ENCODE measurements around the gene PAM. TPM values are rescaled to one million over a fixed set of nuclear protein-coding genes. Genes with fewer than 3 reads are reported as not detected.

The PAM gene
- total RNA-seq, 1 donor from 2014 or later, result 200 TPM

DNA sequence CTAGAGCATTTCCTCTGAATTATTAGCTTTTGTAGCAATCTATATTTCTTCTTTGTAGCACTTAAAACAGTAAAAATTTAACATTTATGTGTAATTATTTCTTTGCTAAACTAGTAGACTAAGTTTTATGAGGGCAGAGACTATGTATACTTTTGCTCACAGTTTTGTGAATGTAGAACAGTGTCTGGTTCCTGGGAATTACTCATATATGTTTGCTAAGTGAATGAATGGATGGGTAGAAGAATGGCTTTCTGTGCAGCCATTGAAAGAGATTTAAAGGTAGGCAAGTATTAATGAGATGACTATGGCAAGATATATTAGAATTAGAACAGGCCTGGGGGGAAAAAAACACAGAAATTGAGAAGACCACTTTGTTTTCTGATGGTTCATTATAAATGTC is 140.1 kb downstream of the PAM start:
- no peak overlapping the region for H3K4me3 ChIP-seq (ENCODE audit: low read depth, low read length)
- no peak for DNase-seq (ENCODE audit: low read depth)
- TF ChIP-seq, protein P1, sequence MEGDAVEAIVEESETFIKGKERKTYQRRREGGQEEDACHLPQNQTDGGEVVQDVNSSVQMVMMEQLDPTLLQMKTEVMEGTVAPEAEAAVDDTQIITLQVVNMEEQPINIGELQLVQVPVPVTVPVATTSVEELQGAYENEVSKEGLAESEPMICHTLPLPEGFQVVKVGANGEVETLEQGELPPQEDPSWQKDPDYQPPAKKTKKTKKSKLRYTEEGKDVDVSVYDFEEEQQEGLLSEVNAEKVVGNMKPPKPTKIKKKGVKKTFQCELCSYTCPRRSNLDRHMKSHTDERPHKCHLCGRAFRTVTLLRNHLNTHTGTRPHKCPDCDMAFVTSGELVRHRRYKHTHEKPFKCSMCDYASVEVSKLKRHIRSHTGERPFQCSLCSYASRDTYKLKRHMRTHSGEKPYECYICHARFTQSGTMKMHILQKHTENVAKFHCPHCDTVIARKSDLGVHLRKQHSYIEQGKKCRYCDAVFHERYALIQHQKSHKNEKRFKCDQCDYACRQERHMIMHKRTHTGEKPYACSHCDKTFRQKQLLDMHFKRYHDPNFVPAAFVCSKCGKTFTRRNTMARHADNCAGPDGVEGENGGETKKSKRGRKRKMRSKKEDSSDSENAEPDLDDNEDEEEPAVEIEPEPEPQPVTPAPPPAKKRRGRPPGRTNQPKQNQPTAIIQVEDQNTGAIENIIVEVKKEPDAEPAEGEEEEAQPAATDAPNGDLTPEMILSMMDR (conservative IDR thresholded peaks at IDR 0.05; ENCODE audit: low read depth, low read length), result no peak

DNA sequence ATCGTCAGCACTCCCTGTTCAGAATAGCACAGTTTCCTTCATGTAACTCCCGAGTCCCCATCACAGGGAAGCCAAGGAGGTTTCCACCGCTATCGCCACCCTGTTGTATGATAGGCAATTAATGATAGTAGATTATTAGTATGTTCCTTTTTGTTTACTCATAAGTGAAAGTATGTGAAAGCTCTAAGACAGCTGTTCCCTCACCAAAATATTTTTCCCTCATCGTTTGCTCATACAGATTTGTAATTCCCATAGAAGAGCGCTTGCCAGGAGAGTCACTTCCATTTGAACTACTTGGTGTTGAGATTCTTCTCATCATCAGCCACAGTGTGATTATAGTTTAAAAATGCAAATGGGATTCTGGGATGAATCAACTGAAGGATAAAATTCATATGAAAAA is 140.9 kb downstream of the PAM start:
- no peak overlapping the region for H3K4me3 ChIP-seq (ENCODE audit: low read depth, low read length)
- TF ChIP-seq, protein P1 (conservative IDR thresholded peaks at IDR 0.05; ENCODE audit: low read depth, low read length), result no peak
- no peak for DNase-seq (ENCODE audit: low read depth)

DNA sequence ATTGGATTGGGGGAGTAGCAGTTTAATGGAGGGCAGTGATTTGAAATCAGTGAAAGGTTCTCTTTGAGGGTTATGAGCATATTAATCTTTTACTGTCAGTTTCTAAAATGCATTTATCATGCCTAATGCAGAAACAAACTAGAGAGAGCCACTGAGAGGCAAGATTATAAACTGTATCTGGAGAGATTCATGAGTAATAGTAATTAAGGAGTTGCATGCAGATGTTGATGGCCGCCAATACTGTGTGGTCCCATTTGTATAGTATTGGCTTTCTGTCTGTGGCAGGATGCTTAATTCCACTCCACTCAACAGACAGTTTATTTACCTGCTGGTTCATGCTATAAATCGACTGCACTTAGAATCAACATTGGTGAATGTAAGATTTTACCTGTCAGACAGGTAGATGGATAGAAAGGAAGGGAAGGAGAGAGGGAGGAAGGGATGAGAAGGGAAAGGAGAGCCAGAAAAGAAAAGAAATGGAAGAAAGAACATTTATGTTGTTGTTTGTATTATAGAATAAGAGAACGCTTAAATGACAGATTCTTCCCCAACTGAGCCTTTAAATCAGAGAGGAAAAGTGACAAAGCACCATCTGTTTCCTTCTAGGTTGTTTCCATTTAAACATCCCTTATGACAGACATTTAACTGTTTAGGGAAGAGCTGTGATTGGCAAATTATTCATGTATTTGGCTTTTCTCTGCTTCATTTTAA is 146.5 kb downstream of the PAM start:
- DNase-seq (ENCODE audit: low read depth), result no peak
- H3K4me3 ChIP-seq (ENCODE audit: low read depth, low read length), result no peak overlapping the region
- TF ChIP-seq, protein P1 (conservative IDR thresholded peaks at IDR 0.05; ENCODE audit: low read depth, low read length), result no peak

DNA sequence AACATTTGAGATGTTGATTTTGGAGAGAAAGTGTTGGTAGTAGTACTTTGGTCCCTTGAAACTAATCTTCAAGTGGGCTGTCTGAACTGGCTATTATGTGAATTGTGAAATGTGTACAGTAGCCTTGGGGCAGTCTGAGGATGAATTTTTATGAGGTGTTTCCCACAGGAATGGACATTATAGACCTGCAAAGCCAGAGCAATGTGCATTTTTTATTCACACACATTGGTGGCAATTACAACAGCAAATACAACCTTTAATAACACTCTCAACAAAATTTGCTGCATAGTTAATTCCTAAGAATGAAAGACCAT is 147.0 kb downstream of the PAM start:
- TF ChIP-seq, protein P1 (conservative IDR thresholded peaks at IDR 0.05; ENCODE audit: low read depth, low read length), result no peak
- DNase-seq (ENCODE audit: low read depth), result no peak
- no peak overlapping the region for H3K4me3 ChIP-seq (ENCODE audit: low read depth, low read length)

DNA sequence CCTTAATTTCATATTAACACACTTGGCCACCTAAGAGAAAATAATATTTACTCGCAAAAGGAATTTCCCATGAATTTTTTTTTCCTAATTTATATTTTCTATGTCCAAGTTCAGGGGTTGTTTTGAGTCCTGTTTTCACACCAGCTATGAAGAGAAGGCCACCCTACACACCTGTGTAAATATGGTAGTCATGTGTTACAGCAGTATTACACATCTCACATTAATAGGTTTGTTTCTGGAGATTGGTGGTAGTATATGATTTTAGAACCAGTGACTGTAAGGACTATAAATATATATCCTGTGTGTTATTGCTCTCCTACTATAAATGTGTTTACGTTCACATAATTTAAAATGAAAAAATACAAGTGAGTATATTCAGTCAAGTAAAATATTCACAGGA is 147.5 kb downstream of the PAM start:
- no peak overlapping the region for H3K4me3 ChIP-seq (ENCODE audit: low read depth, low read length)
- no peak for DNase-seq (ENCODE audit: low read depth)
- TF ChIP-seq, protein P1 (conservative IDR thresholded peaks at IDR 0.05; ENCODE audit: low read depth, low read length), result no peak

DNA sequence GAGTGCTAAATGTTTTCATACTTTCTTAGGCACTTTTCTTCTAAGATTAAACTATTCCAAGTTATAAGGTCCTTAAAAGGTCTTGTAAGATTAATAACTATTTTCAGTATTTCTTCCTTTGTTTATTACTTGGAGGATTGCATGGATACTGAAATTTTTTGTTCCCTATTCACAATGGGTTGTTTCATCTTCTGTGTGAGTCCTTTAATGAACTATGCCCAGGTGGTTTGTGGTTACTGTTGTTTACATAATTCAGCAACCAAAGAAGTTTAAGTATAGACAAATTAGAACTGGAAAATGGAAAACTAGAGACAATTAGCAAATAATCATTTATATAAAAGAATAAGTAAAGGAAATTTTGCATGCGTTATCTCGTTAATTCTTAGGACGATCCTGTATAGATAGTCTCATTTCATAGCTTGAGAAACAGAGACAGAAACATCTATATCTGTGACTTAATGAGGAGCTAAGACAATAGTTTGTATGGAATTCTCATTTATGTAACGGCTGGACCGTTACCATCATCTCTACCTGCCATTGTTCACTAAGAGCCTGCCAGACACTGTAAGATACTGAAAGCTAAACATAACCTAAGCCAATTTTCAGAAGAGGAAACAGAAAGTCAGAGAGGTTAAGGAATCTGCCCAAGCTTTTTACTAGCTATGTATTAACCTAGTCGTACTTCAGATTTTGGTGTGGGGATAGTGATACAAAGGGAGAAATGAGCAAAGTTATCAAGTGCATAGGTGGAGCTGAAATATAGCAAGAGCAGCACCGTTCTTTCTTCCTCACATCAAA is 148.2 kb downstream of the PAM start:
- no peak overlapping the region for H3K4me3 ChIP-seq (ENCODE audit: low read depth, low read length)
- TF ChIP-seq, protein P1 (conservative IDR thresholded peaks at IDR 0.05; ENCODE audit: low read depth, low read length), result no peak
- no peak for DNase-seq (ENCODE audit: low read depth)
